Measurements from ENCODE around the gene RANBP1.
"Not testable (repeated sequence)": the region's sequence is repeated elsewhere in the genome, so short reads cannot be mapped to it uniquely, and the experiment has no call there.

The RANBP1 gene

DNA sequence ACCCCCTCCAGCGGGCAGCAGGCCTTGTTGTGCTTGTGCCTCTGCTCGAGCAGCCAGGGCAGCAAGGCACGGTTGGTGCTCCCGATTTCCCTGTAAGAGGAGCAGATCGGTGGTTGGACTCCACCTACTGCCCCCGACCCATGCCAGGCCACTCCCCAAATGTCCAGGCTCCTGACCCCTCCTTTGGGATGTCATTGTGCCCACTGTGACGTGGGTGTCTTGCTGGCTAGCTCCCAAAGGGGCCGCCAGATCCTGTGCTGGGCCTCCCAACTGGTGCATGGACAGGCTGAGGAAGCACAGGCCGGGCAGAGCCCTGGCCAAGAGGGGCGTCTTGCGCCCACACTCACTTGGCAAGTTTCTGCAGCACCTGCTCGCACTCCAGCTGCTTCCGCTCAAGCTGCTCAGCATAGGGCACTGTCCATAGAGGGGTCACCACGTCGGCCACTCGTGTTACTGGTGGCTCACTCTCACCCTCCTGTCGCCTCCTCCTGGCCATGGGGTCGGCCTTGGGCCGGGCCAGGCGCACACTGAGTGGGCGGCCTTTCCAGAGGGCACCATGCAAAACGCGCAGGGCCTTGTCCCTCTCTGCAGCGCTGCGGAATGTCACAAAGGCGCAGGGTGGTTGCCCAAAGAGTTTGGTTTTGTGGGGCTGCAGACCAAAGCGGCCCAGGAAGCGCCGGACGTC is at the start of gene RANBP1:
TSS of gene RANBP1 (plus strand) at position 414 of the 685 bp plus-strand sequence. CDS start at position 495, 81 bp downstream.
- no peak for DNase-seq

- DNase-seq: no peak
These were observed 49.1 kb upstream of the RANBP1 start for GRCh38 chr22:20066617-20067383.

GRCh38 chr22:20067384-20067682 is 48.6 kb upstream of the RANBP1 start:
- not testable (repeated sequence) for DNase-seq

GRCh38 chr22:20068640-20069039 is 47.3 kb upstream of the RANBP1 start:
- no peak for DNase-seq

DNA sequence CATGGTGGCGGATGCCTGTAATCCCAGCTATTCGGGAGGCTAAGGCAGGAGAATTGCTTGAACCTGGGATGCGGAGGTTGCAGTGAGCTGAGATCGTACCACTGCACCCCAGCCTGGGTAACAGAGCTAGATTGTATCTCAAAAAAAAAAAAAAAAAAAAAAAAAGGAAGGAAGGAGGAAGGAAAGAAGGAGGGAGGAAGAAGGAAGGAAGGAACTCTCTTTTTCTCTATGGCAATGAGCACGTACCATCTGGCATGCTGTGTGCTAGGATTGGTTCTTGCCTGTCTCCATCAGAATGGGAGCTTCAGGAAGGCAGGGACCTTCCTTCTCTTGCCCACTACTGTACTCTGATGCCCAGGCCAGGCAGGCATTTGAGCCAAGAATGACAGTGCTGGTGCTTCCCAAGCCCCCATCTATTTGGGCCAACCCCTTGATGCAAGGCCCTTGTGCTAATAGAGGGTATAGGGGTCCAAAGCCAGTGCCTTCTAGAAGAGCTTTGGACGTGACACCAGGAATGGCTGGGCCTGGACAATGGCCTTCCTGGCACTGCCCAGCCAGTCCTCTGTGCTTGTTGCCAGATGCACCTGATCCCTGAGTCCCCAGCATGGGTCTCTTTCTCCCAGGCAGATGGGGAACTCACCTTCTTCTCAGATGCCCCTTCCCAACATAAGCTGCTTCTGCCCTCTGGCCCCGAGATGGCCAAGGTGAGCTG is 46.4 kb upstream of the RANBP1 start:
- no peak for DNase-seq

DNA sequence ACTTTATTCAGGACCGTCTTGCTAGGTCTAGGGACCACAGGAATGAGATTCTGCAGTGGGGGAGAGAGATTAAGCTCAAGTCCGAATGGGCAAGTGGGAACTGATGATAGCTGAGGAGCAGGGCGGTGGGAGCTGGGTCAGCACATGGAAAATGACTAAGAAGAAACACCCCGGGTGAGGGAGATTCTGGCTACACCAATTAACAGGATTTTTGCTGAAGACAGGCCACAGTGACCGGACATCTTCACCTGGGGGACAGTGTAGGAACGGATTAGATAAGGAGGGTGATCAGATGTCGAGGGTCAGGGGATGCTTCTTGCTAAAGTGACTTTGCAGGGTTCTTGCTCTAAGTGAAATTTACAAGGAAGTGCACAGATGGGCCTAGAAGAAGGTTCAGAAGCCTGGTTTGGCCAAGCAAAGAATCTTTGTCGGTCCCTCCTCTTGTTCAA is 44.4 kb upstream of the RANBP1 start:
- no peak for DNase-seq

DNA sequence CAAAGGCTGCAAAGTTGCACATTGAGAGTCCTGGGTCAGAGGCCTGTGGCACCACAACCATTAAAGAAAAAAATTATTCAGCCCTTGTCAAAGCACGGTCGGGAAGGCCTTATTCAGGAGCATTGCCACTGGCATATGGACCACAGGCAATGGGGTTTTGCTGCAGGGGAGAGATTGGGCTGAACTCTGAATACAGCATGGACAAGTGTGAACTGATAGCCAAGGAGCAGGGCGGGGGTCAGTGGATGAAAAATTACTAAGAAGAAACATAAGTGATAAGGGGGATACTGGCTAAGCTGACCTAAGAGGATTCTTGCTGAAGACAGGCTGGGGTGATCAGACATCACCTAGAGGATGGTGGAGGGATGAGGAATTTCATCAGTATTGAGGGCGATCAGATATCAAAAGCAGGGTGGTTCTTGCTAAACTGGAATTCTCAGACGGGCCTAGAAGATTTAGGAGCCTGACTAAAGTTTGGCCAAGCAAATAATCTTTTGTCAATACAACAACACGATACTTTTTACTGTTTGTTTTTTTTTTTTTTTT is 39.2 kb upstream of the RANBP1 start:
- DNase-seq: no peak

- peak; percentile 67 to 76 for DNase-seq
These were observed 36.0 kb upstream of the RANBP1 start, which contains the start of gene DGCR8 for GRCh38 chr22:20079745-20080444. TSS of gene DGCR8 (plus strand) at chr22:20080241. CDS start at chr22:20085964, 5,723 bp downstream.

DNA sequence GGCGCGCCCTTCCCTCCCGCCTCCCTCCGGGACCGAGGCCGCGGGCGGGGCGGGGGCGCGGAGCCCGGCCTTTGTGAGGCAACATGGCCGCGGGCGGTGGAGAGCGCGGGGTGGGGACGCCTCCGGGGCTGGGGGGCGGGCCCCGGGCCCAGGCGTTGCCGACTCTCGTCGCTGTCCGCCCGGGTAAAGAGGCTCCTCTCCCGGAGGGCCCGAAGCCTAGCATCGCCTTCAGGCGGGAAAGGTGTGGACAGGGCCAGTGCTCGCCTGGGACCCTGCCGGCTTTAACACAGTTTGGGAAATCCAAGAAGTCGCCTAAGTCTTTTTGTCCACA is 35.5 kb upstream of the RANBP1 start:
- peak; percentile 76 to 78 for DNase-seq

DNA sequence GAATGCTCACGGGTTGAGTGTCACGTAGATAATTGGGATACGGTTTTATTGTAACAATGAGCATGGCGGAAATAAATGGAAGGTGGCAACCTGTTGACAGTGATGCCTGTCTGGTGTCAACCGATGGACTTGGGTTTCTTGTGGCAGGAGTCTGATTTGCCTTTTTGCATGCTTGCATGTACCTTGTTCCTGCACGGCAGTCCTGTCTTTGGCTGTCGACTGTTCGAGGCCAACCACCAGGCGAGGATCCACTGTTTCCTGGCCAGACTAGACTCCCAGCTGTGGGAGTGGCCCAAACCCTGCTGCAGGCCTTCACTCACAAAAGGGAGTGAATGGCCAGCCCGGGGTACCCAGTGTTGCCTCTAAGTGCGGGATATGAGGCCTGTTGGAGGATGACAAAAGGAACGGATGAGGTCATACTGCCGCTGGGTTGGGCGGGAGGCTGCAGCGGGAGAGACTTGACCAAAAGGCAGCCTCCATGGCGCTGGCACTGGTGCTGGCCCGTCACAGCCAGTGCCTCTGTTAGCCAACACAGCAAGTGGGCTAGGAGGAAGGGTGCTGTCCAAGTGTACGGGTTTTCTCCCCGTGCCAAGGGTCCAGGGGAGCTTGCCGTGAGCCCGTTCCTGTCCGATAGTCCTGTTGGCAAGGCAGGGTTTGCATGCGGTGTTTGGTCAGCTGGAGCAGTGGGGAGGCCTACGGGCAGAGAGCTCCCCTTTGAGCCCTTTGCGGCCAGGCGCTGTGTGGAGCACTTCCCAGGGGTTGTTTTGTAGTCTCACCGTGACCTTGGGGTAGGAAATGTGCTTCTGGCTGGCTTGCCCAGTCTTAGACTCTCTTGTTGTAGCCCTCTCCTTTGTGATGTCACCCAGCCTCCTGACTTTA is 34.9 kb upstream of the RANBP1 start:
- peak in 1 of 2 donors; percentile 22 for DNase-seq

DNA sequence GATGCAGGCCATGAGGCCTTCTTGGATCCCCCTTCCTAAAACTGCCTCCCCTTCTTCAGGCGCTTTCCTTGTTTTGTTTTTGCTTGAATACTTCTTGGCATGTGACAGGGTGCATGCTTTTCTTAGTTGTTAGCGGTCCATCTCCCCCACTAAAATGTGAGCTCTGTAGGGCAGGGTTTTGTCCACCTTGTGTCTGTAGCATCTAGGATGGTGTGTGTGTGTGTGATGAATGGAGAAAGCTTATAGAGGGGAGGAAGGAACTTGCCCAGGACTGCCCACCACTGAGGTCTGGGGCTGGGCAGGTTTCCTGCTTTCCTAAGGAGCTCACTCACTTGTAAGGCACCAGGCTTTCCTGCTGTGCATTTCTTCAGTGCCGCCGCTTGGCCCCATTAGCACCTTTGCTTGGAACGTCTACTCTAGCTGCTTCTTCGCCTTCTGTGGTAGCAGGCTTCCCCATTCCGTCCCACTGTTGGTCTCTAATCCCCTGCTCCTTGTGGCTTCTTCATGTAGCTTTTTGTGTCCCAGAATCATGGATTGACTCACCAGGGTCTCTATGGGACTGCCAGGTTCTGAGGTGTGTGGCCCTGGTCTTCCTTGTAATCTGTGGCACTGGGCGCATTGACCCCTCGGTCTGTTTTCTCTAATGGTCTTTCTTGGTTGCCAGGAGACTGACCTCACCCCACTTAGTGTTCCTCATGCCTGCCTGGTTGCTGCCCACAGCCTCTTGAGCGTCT is 32.6 kb upstream of the RANBP1 start:
- DNase-seq: no peak

DNA sequence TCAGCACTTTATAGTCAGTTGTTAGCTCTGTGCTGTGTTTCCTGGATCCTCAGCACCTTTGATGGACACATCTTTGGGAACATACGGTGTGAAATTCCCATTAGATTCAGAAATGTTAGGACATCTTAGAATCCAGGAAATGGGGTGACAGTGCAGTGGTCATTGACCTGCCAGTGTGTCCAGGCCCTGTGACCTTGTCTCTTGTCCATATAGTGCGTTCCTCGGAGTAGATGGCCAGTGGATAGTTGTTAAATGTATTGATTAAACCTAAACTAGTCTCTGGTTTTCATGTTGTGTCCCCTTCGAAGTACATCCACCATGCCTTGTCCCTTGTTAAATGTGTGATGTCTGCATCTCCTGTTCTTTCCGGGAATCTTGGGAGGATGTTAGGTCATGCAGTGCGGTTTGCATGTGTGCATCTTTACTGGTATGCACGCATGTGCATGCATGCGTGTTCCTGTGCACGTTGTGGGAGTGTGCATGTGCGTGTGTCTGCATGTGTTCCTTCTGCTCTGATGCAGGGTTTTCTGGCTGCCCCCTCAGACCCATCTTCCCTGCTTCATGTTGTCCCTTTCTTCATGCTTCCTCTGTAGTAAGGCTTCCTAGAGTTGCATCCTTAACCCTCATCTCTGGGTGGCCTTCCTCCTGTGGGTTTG is 31.9 kb upstream of the RANBP1 start:
- no peak for DNase-seq

- peak; percentile 37 for DNase-seq
These were observed 31.1 kb upstream of the RANBP1 start for GRCh38 chr22:20084547-20085413.

GRCh38 chr22:20085651-20086050 is 30.3 kb upstream of the RANBP1 start:
- DNase-seq: no peak

DNA sequence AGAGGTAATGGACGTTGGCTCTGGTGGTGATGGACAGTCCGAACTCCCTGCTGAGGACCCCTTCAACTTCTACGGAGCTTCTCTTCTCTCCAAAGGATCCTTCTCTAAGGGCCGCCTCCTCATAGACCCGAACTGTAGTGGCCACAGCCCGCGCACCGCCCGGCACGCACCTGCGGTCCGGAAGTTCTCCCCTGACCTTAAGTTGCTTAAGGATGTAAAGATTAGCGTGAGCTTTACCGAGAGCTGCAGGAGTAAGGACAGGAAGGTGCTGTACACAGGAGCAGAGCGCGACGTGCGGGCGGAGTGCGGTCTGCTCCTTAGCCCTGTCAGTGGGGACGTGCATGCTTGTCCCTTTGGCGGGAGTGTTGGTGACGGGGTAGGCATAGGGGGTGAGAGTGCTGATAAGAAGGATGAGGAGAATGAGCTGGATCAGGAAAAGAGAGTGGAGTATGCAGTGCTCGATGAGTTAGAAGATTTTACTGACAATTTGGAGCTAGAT is 29.8 kb upstream of the RANBP1 start:
- no peak for DNase-seq

- DNase-seq: no peak
These were observed 29.1 kb upstream of the RANBP1 start for GRCh38 chr22:20086763-20087162.

- DNase-seq: no peak
These were observed 28.3 kb upstream of the RANBP1 start for GRCh38 chr22:20087319-20088262.

- no peak for DNase-seq
These were observed 27.6 kb upstream of the RANBP1 start for GRCh38 chr22:20088263-20088648.
